WTC11 (cell line): ENCODE results near the gene SPECC1L. TPM values are rescaled to one million over a fixed set of nuclear protein-coding genes. Genes with fewer than 3 reads are reported as not detected.

ENCODE experiments used
- ATAC-seq: fragments of 200-7000 bp; cut with Tn5 transposase; 2 replicates; pipeline ENCODE4 v1.10.0; 2021; ENCODE audit warnings: mild to moderate bottlenecking, moderate library complexity
- CTCF ChIA-PET: fragments of 300-600 bp; sonication (Branson Sonifier 250); formaldehyde crosslinking; loops from one replicate; lab custom pipeline; 2021; ENCODE audit warnings: antibody characterized with exemption; lab: Charles Lee
- POLR2A ChIA-PET: fragments of 350-600 bp; sonication (Branson Sonifier 250); formaldehyde crosslinking; loops from one replicate; lab custom pipeline; 2021; ENCODE audit warnings: antibody characterized with exemption; lab: Charles Lee
- DNase-seq: peaks from one replicate; pipeline ENCODE4 v3.0.0; 2021; ENCODE audit warnings: low spot score
- H3K27ac Mint-ChIP-seq: 2 replicates; pipeline ENCODE4 v1.8.0; 2021; ENCODE audit warnings: mixed read lengths
- H3K27me3 Mint-ChIP-seq: 2 replicates; pipeline ENCODE4 v1.8.0; 2021; ENCODE audit warnings: low read depth, mild to moderate bottlenecking, moderate library complexity, mixed read lengths
- H3K36me3 Mint-ChIP-seq: 2 replicates; pipeline ENCODE4 v1.8.0; 2021; ENCODE audit warnings: mixed read lengths
- H3K4me1 Mint-ChIP-seq: 2 replicates; pipeline ENCODE4 v1.8.0; 2022; ENCODE audit warnings: mixed read lengths
- H3K4me3 Mint-ChIP-seq: 2 replicates; pipeline ENCODE4 v1.8.0; 2021; ENCODE audit warnings: mild to moderate bottlenecking, moderate library complexity, mixed read lengths
- H3K9me3 Mint-ChIP-seq: 2 replicates; pipeline ENCODE4 v1.8.0; 2021; ENCODE audit warnings: mixed read lengths
- ATF3 ChIP-seq: sonication (generic); formaldehyde crosslinking; conservative IDR thresholded peaks from 2 replicates; pipeline ENCODE4 v1.8.1; 2022; ENCODE audit warnings: mild to moderate bottlenecking, missing genetic modification reagents
- E2F1 ChIP-seq: sonication (generic); formaldehyde crosslinking; IDR thresholded peaks from 2 replicates; pipeline ENCODE4 v1.8.0; 2022; ENCODE audit warnings: mild to moderate bottlenecking, missing genetic modification reagents
- FOXJ3 ChIP-seq: sonication (generic); formaldehyde crosslinking; IDR thresholded peaks from 2 replicates; pipeline ENCODE4 v1.9.0; 2021; ENCODE audit warnings: missing genetic modification reagents, mild to moderate bottlenecking, borderline replicate concordance
- FOXP1 ChIP-seq: sonication (generic); formaldehyde crosslinking; IDR thresholded peaks from 2 replicates; pipeline ENCODE4 v1.8.0; 2022; ENCODE audit warnings: missing genetic modification reagents, mild to moderate bottlenecking, moderate library complexity, borderline replicate concordance
- MAX ChIP-seq: sonication (generic); formaldehyde crosslinking; IDR thresholded peaks from 2 replicates; pipeline ENCODE4 v1.8.0; 2022; ENCODE audit warnings: mild to moderate bottlenecking, missing genetic modification reagents
- OVOL2 ChIP-seq: fragments of 250-450 bp; sonication (Bioruptor Pico); IDR thresholded peaks from 2 replicates; pipeline ENCODE4 v1.9.0; 2021; ENCODE audit warnings: mild to moderate bottlenecking, borderline replicate concordance
- SOX15 ChIP-seq: fragments of 250-450 bp; sonication (Bioruptor Pico); IDR thresholded peaks from 2 replicates; pipeline ENCODE4 v1.9.0; 2021; ENCODE audit warnings: mild to moderate bottlenecking
- ZNF232 ChIP-seq: sonication (generic); formaldehyde crosslinking; IDR thresholded peaks from 2 replicates; pipeline ENCODE4 v1.8.0; 2022; ENCODE audit warnings: mild to moderate bottlenecking, missing genetic modification reagents
- total RNA-seq: library from RNA; stranded (reverse); gene quantifications from 3 replicates; pipeline ENCODE4 v1.2.3, GENCODE V29; 2021
- TF ChIP-seq, protein P1 (sequence below): sonication (generic); formaldehyde crosslinking; IDR thresholded peaks from 2 replicates; pipeline ENCODE4 v1.8.1; 2022; ENCODE audit warnings: mild to moderate bottlenecking, moderate library complexity, missing genetic modification reagents
- TF ChIP-seq, protein P2 (sequence below): fragments of 250-450 bp; sonication (Bioruptor Pico); conservative IDR thresholded peaks from 2 replicates; pipeline ENCODE4 v1.9.0; 2021; ENCODE audit warnings: mild to moderate bottlenecking
- TF ChIP-seq, protein P3 (sequence below): sonication (generic); formaldehyde crosslinking; IDR thresholded peaks from 2 replicates; pipeline ENCODE4 v1.8.1; 2022; ENCODE audit warnings: low read depth, missing genetic modification reagents, borderline replicate concordance
- TF ChIP-seq, protein P4 (sequence below): sonication (generic); formaldehyde crosslinking; IDR thresholded peaks from 2 replicates; pipeline ENCODE4 v1.8.0; 2023; ENCODE audit warnings: mild to moderate bottlenecking, missing genetic modification reagents
- TF ChIP-seq, protein P5 (sequence below): sonication (generic); formaldehyde crosslinking; IDR thresholded peaks from 2 replicates; pipeline ENCODE4 v1.8.1; 2023; ENCODE audit warnings: mild to moderate bottlenecking, missing genetic modification reagents, moderate library complexity
- TF ChIP-seq, protein P6 (sequence below): sonication (generic); formaldehyde crosslinking; IDR thresholded peaks from 2 replicates; pipeline ENCODE4 v1.8.1; 2022; ENCODE audit warnings: mild to moderate bottlenecking, missing genetic modification reagents, moderate library complexity, borderline replicate concordance
- TF ChIP-seq, protein P7 (sequence below): fragments of 250-450 bp; sonication (Bioruptor Pico); IDR thresholded peaks from 2 replicates; pipeline ENCODE4 v2.1.2; 2022; ENCODE audit warnings: mild to moderate bottlenecking, moderate library complexity

The SPECC1L gene
- total RNA-seq, 1 experiment from 2014 or later: 44.6 TPM

GRCh38 chr22:24389680-24390079 lies 119.0 kb downstream of the SPECC1L start:
- ChIA-PET POLR2A (no interaction called here), CTCF (interaction anchor here (0.7 kb wide), 1 partner anchor 1309 kb away, joined by 3 read pairs; no protein-coding TSS in a partner anchor)
- H3K4me3 Mint-ChIP-seq: no peak overlapping the region
- TF ChIP-seq ZNF232 (CRISPR knock-in tag) (no peak), OVOL2 (CRISPR knock-in tag) (no peak), ATF3 (CRISPR knock-in tag) (no peak), MAX (no peak)
- TF ChIP-seq, protein P1, sequence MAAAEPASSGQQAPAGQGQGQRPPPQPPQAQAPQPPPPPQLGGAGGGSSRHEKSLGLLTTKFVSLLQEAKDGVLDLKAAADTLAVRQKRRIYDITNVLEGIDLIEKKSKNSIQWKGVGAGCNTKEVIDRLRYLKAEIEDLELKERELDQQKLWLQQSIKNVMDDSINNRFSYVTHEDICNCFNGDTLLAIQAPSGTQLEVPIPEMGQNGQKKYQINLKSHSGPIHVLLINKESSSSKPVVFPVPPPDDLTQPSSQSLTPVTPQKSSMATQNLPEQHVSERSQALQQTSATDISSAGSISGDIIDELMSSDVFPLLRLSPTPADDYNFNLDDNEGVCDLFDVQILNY: no peak
- TF ChIP-seq, protein P2, sequence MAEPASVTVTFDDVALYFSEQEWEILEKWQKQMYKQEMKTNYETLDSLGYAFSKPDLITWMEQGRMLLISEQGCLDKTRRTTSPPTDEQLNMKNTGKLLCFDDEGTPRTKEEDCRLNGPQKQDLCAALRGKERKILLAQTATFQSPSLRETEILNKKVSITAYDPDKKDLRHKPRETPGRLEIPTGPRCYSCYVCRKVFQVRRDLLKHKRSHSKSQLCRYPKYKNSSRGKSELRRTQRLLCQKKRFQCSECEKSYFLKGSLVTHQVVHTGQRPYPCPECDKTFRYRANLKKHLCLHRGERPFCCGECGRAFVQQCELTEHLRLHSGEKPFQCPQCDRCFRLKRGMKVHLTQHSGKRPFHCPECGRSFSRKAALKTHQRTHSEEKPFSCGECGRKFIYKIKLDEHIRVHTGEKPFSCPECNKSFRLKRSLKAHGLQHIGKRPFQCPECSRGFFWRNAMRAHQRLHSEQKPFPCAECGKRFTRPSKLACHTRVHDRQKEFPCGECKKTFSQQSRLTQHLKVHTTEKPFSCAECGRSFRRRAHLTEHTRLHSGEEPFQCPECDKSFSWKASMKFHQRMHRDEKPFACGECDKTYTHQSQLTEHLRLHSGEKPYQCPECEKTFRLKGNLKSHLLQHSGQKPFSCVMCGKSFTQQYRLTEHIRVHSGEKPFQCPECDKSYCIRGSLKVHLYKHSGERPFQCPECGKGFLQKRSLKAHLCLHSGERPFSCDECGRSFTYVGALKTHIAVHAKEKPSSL (CRISPR knock-in tag): no peak
- TF ChIP-seq, protein P3, sequence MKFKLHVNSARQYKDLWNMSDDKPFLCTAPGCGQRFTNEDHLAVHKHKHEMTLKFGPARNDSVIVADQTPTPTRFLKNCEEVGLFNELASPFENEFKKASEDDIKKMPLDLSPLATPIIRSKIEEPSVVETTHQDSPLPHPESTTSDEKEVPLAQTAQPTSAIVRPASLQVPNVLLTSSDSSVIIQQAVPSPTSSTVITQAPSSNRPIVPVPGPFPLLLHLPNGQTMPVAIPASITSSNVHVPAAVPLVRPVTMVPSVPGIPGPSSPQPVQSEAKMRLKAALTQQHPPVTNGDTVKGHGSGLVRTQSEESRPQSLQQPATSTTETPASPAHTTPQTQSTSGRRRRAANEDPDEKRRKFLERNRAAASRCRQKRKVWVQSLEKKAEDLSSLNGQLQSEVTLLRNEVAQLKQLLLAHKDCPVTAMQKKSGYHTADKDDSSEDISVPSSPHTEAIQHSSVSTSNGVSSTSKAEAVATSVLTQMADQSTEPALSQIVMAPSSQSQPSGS: no peak
- TF ChIP-seq, protein P4, sequence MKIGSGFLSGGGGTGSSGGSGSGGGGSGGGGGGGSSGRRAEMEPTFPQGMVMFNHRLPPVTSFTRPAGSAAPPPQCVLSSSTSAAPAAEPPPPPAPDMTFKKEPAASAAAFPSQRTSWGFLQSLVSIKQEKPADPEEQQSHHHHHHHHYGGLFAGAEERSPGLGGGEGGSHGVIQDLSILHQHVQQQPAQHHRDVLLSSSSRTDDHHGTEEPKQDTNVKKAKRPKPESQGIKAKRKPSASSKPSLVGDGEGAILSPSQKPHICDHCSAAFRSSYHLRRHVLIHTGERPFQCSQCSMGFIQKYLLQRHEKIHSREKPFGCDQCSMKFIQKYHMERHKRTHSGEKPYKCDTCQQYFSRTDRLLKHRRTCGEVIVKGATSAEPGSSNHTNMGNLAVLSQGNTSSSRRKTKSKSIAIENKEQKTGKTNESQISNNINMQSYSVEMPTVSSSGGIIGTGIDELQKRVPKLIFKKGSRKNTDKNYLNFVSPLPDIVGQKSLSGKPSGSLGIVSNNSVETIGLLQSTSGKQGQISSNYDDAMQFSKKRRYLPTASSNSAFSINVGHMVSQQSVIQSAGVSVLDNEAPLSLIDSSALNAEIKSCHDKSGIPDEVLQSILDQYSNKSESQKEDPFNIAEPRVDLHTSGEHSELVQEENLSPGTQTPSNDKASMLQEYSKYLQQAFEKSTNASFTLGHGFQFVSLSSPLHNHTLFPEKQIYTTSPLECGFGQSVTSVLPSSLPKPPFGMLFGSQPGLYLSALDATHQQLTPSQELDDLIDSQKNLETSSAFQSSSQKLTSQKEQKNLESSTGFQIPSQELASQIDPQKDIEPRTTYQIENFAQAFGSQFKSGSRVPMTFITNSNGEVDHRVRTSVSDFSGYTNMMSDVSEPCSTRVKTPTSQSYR (CRISPR knock-in tag): no peak
- peaks cover 4% of the 10 kb centered on the region; the same call in 1 of the 2 replicates for H3K36me3 Mint-ChIP-seq
- no peak overlapping the region for H3K27ac Mint-ChIP-seq
- H3K27me3 Mint-ChIP-seq: no peaks in the 10 kb centered on the region
- H3K9me3 Mint-ChIP-seq: peaks cover 3% of the 10 kb centered on the region; the same call in 1 of the 2 replicates
- H3K4me1 Mint-ChIP-seq: 0 out of 2 replicates have a peak, but pooled peaks cover 2% of the 10 kb centered on the region
- DNase-seq: no peak
- ATAC-seq: no peak

GRCh38 chr22:24390156-24390555 lies 119.5 kb downstream of the SPECC1L start:
- peaks cover 5% of the 10 kb centered on the region for H3K36me3 Mint-ChIP-seq
- H3K27me3 Mint-ChIP-seq: no peaks in the 10 kb centered on the region
- H3K9me3 Mint-ChIP-seq: peaks cover 3% of the 10 kb centered on the region; the same call in 1 of the 2 replicates
- ATAC-seq (no peak), DNase-seq (no peak)
- peak overlapping the region; percentile 54; the same call in 1 of the 2 replicates for H3K27ac Mint-ChIP-seq
- TF ChIP-seq FOXJ3 (CRISPR knock-in tag) (no peak), SOX15 (no peak), E2F1 (CRISPR knock-in tag) (no peak), FOXP1 (CRISPR knock-in tag) (no peak)
- TF ChIP-seq, protein P5, sequence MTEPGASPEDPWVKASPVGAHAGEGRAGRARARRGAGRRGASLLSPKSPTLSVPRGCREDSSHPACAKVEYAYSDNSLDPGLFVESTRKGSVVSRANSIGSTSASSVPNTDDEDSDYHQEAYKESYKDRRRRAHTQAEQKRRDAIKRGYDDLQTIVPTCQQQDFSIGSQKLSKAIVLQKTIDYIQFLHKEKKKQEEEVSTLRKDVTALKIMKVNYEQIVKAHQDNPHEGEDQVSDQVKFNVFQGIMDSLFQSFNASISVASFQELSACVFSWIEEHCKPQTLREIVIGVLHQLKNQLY: no peak
- TF ChIP-seq, protein P6, sequence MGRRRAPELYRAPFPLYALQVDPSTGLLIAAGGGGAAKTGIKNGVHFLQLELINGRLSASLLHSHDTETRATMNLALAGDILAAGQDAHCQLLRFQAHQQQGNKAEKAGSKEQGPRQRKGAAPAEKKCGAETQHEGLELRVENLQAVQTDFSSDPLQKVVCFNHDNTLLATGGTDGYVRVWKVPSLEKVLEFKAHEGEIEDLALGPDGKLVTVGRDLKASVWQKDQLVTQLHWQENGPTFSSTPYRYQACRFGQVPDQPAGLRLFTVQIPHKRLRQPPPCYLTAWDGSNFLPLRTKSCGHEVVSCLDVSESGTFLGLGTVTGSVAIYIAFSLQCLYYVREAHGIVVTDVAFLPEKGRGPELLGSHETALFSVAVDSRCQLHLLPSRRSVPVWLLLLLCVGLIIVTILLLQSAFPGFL (CRISPR knock-in tag): no peak
- TF ChIP-seq, protein P3: no peak
- TF ChIP-seq, protein P7, sequence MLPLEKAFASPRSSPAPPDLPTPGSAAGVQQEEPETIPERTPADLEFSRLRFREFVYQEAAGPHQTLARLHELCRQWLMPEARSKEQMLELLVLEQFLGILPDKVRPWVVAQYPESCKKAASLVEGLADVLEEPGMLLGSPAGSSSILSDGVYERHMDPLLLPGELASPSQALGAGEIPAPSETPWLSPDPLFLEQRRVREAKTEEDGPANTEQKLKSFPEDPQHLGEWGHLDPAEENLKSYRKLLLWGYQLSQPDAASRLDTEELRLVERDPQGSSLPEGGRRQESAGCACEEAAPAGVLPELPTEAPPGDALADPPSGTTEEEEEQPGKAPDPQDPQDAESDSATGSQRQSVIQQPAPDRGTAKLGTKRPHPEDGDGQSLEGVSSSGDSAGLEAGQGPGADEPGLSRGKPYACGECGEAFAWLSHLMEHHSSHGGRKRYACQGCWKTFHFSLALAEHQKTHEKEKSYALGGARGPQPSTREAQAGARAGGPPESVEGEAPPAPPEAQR (CRISPR knock-in tag): no peak
- ChIA-PET POLR2A (no interaction called here), CTCF (interaction anchor here (0.6 kb wide), 1 partner anchor 295 kb away, joined by 3 read pairs; no protein-coding TSS in a partner anchor)
- 0 out of 2 replicates have a peak, but pooled peaks cover 2% of the 10 kb centered on the region for H3K4me1 Mint-ChIP-seq
- no peak overlapping the region for H3K4me3 Mint-ChIP-seq
